Progenitor cell of endocrine pancreas (in vitro differentiated cells): Measurements from ENCODE around the gene DLL1. TPM values are rescaled to one million over a fixed set of nuclear protein-coding genes. Genes with fewer than 3 reads are reported as not detected.

Source experiments
- DNase-seq: peaks from one replicate; pipeline ENCODE4 v3.0.0; 2021; ENCODE audit warnings: low spot score; ENCODE audit not compliant: unreplicated experiment
- H3K27ac Mint-ChIP-seq: 2 replicates; pipeline ENCODE4 v1.8.0; 2021; ENCODE audit warnings: mild to moderate bottlenecking, moderate library complexity, mixed read lengths
- H3K27me3 Mint-ChIP-seq: 2 replicates; pipeline ENCODE4 v1.8.0; 2021; ENCODE audit warnings: mixed read lengths
- H3K36me3 Mint-ChIP-seq: 2 replicates; pipeline ENCODE4 v1.8.0; 2022; ENCODE audit warnings: mixed read lengths; ENCODE audit not compliant: insufficient read depth
- H3K4me1 Mint-ChIP-seq: 2 replicates; pipeline ENCODE4 v1.8.0; 2021; ENCODE audit warnings: low read depth, mixed read lengths
- H3K4me3 Mint-ChIP-seq: 2 replicates; pipeline ENCODE4 v1.8.0; 2021; ENCODE audit warnings: low read depth, mild to moderate bottlenecking, moderate library complexity, mixed read lengths
- H3K9me3 Mint-ChIP-seq: 2 replicates; pipeline ENCODE4 v1.8.0; 2021; ENCODE audit warnings: low read depth, mixed read lengths
- CTCF ChIP-seq: fragments of 200-600 bp; sonication (generic); IDR thresholded peaks from one replicate; pipeline ENCODE4 v1.5.0; 2021; ENCODE audit warnings: antibody characterized with exemption, mild to moderate bottlenecking; ENCODE audit not compliant: unreplicated experiment
- total RNA-seq: library from RNA; stranded (reverse); gene quantifications from 2 replicates; pipeline ENCODE4 v1.2.1, GENCODE V29; 2021

DLL1 gene
- total RNA-seq, 1 donor from 2014 or later: 75.3 TPM

DNA sequence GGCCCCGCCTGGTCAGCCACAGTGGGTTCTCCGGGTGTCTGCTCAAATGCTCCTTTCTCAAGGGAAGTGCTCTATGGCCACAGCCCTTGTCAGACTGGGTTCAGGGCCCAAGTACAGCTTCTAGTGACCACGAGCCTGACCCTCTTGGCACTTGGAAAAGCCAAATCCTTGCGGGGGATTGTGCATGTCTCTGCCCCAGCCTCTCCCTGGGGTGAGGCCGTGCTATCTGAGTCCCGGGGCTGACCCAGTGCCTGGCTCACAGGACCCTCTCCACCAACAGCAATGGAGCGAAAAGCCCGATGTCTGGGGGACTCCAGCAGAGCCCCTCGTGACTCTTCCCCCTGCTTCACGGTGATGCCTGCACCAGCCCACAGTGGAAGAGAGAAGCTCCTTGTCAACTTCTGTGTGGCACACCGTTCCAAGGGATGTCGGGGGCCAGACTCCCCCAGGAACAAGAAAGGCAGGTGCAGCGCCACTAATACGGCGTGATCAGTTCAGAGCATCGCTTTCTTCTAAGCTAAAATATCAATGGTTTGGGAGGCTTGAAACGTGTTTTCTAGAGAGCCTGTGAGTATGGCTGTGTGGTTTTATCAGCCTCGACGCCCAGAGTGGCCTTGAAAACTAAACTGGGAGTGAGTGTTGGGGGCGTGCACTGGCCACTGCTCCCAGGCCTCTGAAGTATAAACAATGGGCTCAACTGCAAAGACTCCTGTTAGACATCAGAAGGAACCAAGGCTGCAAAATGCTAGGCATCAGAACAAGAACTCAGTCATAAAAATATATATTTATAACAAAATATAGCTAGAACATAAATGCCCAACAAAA lies 51.9 kb downstream of the DLL1 start:
- Mint-ChIP-seq H3K27ac (no peak overlapping the region), H3K36me3 (no peaks in the 10 kb centered on the region), H3K9me3 (no peaks in the 10 kb centered on the region), H3K4me3 (no peak overlapping the region), H3K27me3 (no peaks in the 10 kb centered on the region), H3K4me1 (peaks cover 31% of the 10 kb centered on the region)
- no peak for TF ChIP-seq CTCF
- DNase-seq: no peak

GRCh38 chr6:170237999-170238740 lies 52.7 kb downstream of the DLL1 start:
- Mint-ChIP-seq H3K4me1 (peaks cover 23% of the 10 kb centered on the region), H3K27me3 (no peaks in the 10 kb centered on the region), H3K4me3 (no peak overlapping the region), H3K36me3 (no peaks in the 10 kb centered on the region), H3K27ac (no peak overlapping the region), H3K9me3 (no peaks in the 10 kb centered on the region)
- TF ChIP-seq CTCF: no peak
- DNase-seq: no peak

DNA sequence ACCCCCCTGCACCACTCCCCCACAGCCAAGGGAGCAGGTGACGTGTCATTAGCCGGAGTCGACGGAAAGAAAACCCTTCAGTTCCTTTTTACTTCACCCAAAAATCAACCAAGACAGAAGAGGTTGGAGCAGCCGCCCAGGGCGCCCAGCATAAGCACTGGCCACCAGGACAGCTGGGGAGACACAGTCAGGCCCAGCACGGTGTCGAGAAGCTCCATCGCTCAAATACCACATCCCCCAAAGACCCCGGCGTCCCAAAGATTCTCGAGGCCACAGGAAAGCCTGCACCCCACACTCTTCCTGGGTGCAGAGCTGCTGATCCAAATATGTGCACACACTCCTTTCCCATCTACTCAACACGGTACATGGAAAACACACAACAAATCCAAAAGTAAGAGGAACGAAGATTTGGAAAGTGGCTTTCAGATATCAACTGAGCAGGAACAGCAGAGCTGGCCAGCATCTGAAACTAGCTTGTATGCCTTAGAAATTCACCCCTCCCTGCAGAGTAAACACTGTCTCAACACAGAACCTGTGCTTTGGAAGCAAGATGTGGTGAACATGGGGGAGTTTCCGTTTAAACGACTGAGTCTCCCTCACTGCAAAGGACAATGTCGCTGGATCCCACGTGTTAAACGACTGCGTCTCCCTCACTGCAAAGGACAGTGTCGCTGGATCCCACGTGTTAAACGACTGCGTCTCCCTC lies 54.6 kb downstream of the DLL1 start:
- Mint-ChIP-seq H3K9me3 (no peaks in the 10 kb centered on the region), H3K27me3 (peaks cover 8% of the 10 kb centered on the region), H3K4me3 (no peak overlapping the region), H3K36me3 (no peaks in the 10 kb centered on the region), H3K4me1 (peaks cover 24% of the 10 kb centered on the region), H3K27ac (peak overlapping the region; percentile 64)
- DNase-seq: no peak
- TF ChIP-seq CTCF: no peak

DNA sequence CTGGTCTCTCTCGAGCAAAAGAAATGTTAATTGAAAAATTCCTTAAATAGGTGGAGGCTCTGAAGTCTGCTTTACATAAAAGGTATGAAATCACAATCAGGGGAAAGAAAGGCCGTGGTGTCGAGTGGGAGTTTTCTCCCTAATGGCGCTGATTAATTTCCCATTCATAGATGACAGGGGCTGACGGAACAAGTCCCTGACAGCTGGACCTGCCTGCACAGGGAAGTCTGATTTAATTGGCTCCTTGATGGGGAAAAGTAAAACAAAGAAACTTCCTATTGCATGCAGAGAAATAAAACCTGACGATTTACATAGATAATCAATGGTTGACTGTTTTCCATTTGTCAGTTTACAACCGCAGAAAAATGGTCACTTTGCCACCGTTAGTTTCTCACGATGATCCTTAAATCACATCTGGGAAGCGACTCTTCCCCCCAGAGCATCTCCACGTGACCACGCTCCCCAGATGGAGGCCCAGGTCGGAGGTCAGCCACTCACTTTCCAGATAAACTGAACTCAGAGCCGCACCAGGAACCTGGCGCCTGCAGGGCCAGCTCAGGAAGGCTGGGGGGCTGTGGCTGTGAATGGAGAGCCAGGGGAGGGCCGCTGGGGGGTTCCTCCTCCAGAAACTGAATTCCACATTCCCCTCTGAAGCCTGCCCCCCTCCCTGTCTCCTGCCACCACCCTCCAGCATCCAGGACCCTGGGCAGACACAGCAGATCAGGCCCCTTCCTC lies 55.3 kb downstream of the DLL1 start:
- TF ChIP-seq CTCF: no peak
- H3K9me3 Mint-ChIP-seq: no peaks in the 10 kb centered on the region
- H3K4me1 Mint-ChIP-seq: peaks cover 24% of the 10 kb centered on the region
- H3K4me3 Mint-ChIP-seq: no peak overlapping the region
- no peak for DNase-seq
- no peaks in the 10 kb centered on the region for H3K36me3 Mint-ChIP-seq
- H3K27me3 Mint-ChIP-seq: peaks cover 14% of the 10 kb centered on the region
- H3K27ac Mint-ChIP-seq: peak overlapping the region; percentile 86

GRCh38 chr6:170234419-170234818 lies 56.5 kb downstream of the DLL1 start:
- no peaks in the 10 kb centered on the region for H3K36me3 Mint-ChIP-seq
- peaks cover 24% of the 10 kb centered on the region for H3K4me1 Mint-ChIP-seq
- H3K27me3 Mint-ChIP-seq: peaks cover 17% of the 10 kb centered on the region
- no peak for DNase-seq
- H3K27ac Mint-ChIP-seq: peak overlapping the region; percentile 20
- no peak for TF ChIP-seq CTCF
- H3K4me3 Mint-ChIP-seq: no peak overlapping the region
- H3K9me3 Mint-ChIP-seq: no peaks in the 10 kb centered on the region
